HG03196 (cell line): ENCODE results near the gene ZNF787.
"Not testable (repeated sequence)": the region's sequence is repeated elsewhere in the genome, so short reads cannot be mapped to it uniquely, and the experiment has no call there.

Source experiments
- ATAC-seq: cut with Tn5 transposase; IDR thresholded peaks from one replicate; pipeline ENCODE4 v1.9.1; 2021; ENCODE audit not compliant: unreplicated experiment

The ZNF787 gene

GRCh38 chr19:56107626-56108351, 13.3 kb downstream of the ZNF787 start:
- ATAC-seq, result no peak

- ATAC-seq, result no peak
Observed at GRCh38 chr19:56106993-56107392, 14.1 kb downstream of the ZNF787 start.

DNA sequence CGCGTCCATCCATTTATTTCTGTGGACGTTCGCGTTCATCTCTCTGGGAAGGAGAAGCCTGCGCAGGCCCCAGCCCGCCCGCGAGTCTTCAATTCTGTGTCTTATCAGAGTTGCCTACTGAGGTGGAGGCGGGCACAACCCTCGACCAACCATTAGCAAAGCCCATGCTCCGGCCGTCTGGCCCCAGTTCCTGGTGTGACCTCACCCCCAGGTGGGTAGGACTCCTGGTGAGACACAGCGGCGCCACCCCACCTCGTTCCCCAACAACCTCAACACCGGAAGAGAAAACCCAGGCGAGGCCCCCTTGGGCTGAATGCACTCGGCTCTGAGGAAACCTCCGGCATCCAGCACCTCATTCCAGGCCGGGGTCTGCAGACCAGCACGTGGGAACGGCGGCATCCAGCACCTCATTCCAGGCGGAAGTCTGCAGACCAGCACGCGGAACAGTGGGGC, 14.7 kb downstream of the ZNF787 start:
- ATAC-seq, result no peak

GRCh38 chr19:56105831-56106396, 15.2 kb downstream of the ZNF787 start:
- ATAC-seq, result not testable (repeated sequence)

DNA sequence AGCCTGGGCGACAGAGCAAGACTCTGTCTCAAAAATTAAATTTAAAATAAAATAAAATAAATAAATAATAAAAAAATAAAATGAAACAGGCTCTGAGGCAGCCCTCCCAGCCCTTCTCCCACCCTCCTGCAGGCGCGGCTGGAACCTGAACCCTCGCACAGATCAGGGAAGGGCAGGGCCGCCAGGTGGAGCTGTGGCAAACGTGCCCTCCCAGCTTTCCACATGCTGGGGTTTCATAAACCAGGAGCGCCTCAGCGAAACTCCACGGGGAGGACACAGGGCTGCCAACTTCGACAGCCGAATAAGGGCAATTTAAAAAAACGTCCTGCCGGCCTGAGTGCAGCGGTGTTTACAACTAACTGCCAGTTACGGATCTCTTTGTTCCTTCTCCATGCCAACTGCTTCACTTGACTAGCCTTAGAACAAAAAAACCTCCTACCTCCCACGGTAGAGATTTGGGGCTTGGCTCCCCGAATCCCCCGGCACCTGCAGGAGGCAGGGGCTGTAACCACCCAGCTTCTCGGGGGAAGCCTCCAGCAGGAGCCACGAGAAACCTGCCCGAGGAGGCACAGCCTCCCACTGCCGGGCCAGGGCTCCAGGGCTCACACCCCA, 15.9 kb downstream of the ZNF787 start:
- no peak for ATAC-seq

DNA sequence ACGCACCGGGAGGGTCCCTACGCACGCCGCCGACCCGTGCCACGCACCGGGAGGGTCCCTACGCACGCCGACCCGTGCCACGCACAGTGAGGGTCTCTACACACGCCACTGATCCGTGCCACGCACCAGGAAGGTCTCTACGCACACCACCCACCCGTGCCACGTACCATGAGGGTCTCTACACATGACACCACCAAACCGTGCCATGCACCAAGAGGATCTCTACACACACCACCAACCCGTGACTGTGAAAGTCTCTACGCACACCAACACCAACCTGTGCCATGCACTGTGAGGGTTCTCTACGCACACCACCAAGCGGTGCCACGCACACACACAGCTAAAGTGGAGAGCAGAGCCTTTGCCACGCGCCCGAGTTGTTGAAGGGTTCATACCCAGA, 16.7 kb downstream of the ZNF787 start:
- ATAC-seq, result no peak

DNA sequence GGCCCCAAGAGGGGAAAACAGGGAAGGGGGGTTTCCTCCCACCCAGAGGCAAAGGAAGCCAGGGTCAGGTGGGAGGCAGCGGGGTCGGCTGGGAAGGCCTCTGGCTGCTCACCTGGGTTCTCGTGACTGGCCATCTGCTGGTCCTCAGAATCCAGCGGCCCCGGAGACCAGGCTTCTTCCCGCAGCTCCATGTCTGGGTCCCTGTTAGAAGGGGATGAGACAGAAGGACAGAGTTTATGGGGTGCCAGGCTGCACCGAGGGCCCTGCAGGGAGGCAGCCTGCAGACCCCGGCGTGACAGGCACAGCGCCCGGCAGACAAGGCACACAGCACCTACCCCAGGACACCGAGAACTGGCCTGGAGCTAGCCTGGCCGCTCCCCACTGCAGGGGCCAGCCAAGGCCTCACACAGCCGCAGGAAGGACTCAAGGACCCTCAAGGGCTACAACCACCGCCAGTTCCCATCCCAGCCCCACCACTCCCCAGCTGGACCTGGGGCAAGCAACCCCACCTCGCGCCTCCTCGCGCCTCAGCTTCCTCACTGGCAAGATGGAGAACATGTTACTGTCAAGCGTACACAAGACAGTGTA, 18.0 kb downstream of the ZNF787 start:
- ATAC-seq, result no peak

DNA sequence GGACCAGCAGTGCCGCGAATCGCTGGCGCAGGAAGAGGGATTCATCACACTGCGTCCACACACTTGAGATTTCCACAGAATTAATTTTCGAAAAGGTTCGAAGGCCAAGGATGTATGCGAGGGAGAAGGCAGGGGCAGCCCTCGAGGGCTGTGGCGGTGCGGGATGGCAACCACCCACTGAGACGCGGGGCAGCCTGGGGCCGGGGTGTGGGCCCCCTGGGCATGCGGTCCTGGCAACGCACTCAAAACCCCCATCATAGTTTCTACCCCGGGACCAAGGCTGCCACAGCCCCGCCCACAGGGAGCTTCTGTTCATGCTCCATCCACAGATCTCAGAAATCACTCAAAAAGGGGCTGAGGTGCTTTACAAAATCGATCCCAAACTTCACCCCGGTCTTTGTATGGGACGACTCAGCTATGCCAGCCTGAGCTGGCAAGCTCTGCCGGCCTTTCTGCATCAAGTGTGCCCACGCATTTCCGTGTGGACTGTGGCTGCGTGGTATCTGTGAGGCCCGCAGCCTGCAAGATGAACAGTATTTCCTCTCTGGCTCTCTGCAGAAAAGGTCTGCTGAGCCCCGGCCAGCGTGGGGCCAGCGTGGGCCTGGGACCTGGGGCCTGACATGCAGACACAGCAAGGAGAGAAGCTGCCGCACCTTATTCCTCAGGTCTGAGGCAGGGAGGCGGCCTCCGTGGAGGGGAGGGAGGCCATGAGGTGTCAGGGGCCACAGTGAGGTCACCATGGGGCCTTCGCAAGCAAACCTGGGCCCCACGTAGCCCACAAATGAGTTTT, 19.2 kb downstream of the ZNF787 start:
- no peak for ATAC-seq

DNA sequence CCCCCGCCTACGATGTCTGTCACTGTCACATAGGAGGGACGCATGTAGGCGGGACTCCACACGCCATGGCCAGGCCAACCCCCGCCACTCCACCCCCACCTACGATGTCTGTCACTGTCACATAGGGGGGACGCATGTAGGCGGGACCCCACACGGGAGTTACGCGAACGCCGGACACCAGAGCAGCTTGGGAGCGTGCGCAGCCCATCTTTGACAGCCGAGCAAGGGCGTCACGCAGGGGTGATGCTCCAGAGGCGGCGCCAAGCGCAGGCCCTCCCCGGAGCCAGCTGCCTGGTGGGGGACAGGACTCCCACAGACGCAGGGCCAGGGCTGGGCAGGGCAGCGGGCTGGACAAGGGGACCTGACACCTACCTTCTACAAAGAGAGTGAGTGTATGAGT, 20.0 kb downstream of the ZNF787 start:
- ATAC-seq, result no peak

DNA sequence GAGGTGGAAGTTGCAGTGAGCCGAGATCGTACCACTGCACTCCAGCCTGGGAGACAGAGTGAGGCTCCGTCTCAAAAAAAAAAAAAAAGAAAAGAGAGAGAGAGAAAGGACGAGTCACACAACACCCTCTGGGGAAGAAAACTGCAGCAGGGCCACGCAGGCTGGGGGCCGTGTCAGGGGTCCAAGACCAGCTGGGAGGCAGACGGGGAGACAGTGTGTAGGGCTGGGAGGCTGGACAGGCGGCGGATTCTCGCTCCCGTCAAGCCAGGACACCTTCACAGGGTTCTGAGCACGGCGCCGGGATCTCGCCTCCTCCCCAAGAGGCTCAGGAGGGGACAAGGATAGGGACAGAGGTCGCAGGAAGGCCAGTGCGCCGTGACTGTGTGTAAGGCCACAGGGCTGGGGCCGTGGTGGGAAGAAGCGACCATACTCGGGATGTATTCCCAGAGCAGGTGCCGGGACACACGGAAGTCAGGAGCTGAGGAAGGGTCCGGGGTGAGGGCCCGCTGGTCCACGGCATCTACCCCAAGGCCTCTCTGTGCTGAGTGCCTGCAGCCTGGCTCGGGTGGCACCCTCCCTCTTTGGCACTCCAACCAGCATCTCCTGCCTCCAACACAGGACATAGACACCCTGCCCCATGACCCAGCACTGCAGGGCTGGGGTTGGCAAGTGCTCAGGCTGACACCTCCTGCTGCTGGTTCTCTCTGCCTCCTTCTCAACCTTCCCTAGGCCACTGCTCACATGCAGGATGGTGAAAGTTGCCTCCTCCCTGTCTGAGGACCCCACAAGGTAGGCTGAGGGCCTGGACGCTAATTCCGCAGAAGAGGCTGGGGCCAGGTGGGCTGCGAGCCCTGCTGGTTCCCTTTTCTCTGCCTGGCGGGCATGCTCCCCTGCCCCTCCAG, 21.2 kb downstream of the ZNF787 start:
- no peak for ATAC-seq

GRCh38 chr19:56098731-56099568, 22.1 kb downstream of the ZNF787 start:
- ATAC-seq, result no peak

DNA sequence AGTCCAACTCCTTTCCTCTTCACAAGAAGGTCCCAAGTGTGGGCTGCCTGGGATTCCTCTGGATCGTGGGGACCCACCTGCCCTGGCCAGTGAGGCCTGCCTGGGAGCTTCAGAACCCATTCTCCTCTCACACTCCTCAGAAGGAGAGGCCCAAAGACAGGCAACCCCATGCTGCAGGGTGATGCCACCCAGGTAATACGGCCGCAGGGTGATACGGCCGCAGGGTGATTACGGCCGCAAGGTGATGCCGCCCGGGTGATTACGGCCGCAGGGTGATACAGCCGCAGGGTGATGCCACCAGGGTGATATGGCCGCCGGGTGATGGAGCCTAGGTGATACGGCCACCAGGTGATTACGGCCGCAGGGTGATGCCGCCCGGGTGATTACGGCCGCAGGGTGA, 22.9 kb downstream of the ZNF787 start:
- ATAC-seq, result not testable (repeated sequence)

- ATAC-seq, result no peak
Observed at GRCh38 chr19:56097776-56098175, 23.3 kb downstream of the ZNF787 start.

DNA sequence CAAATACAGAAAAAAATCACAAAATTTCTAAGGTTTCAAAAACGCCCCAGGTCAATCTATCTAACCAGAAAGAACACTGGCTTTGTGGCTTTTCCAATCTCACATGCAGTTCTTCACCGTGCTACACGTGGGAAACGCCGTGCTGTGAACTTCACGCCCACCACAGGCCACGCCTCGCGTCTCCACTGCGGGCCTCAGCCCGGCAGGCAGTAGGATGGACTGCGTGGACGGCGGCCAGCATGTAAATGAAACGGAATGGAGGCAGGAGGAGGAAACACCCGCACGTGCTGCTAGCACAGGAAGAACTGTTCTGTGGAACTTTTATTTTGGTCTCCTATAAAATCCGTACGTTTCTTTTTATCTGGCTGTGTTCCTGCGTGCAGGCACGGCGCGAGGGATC, 23.8 kb downstream of the ZNF787 start:
- no peak for ATAC-seq

DNA sequence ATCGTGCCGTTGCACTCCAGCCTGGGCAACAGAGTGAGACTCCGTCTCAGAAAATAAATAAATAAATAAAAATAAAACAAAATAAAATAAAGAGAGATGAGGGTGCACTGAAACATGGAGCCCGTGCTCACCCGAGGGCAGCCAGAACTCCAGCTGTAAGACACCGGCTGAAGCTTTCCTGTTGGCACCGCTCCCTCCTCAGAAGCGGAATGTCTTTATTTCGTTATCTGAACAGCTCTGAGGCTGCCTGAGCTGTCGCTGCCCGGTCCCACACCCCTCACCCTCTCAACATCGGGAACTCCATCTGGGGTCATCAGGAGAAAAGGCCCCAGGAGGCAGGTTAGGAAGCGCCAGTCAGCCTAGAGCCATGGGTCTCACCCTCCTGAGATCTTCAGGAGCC, 24.4 kb downstream of the ZNF787 start:
- no peak for ATAC-seq

- ATAC-seq, result no peak
Observed at GRCh38 chr19:56094449-56094848, 26.6 kb downstream of the ZNF787 start.

DNA sequence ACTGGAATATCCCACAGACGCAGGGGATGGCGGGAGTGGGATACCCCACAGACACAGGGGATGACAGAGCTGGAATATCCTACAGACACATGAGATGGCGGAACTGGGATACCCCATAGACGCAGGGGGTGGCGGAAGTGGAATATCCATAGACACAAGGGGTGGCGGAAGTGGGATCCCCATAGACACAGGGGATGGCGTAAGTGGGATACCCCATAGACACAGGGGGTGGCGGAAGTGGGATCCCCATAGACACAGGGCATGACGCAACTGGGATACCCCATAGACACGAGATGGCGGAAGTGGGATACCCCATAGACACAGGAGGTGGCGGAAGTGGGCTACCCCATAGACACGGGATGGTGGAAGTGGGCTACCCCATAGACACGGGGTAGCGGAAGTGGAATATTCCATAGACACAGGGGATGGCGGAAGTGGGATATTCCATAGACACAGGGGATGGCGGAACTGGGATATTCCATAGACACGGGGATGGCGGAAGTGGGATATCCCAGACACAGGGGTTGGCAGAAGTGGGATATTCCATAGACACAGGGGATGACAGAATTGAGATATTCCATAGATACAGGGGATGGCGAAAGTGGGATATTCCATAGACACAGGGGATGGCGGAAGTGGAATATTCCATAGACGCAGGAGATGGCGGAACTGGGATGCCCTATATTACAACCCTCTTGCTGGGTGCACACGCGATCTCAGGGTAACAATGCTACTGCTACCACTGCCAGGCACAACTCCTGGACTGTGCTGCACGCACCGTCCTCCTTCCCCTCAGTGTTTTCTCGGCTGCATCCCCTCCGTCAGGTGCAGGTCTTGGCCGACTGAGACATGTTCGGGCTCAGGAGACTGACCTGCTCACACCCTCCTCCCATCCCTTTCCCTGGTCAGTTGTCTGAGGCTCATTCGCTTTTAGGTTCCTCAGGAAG, 28.1 kb downstream of the ZNF787 start:
- ATAC-seq, result no peak
